Lower lobe of right lung (tissue), 2 donors: ENCODE results near the gene RPL6. TPM values are rescaled to one million over a fixed set of nuclear protein-coding genes. Genes with fewer than 3 reads are reported as not detected.

Experiments
- ATAC-seq, 2 donors: fragments of 200-7000 bp; cut with Tn5 transposase; one replicate each; pipeline ENCODE4 v1.9.1; 2020 to 2022; ENCODE audit warnings: mild to moderate bottlenecking in 2 of 2, moderate library complexity in 2 of 2
- DNase-seq: peaks from one replicate; pipeline ENCODE4 v3.0.0-alpha.2; 2020
- H3K27ac ChIP-seq: fragments of 200-600 bp; one replicate; pipeline ENCODE4 v1.8.0; 2022
- H3K27me3 ChIP-seq: fragments of 200-600 bp; one replicate; pipeline ENCODE4 v1.8.0; 2022; ENCODE audit warnings: low read depth
- H3K36me3 ChIP-seq: fragments of 200-600 bp; one replicate; pipeline ENCODE4 v1.8.0; 2022; ENCODE audit warnings: mild to moderate bottlenecking
- H3K4me1 ChIP-seq: fragments of 200-600 bp; one replicate; pipeline ENCODE4 v1.8.0; 2022
- H3K4me3 ChIP-seq: fragments of 200-600 bp; one replicate; pipeline ENCODE4 v1.8.0; 2022; ENCODE audit warnings: mild to moderate bottlenecking
- H3K9me3 ChIP-seq: fragments of 200-600 bp; one replicate; pipeline ENCODE4 v1.8.0; 2022
- intact Hi-C: fragments of 100-400 bp; cut with DNase I; formaldehyde crosslinking; loops from one replicate; pipeline ENCODE4 v1.11.0; 2022
- total RNA-seq: library from RNA; stranded (reverse); fragmentation: NEBNext Ultra II Directional; extraction: Animal tissue kit (Norgen Biotek cat#: 25700); gene quantifications from one replicate; pipeline ENCODE4 v1.2.1, GENCODE V29; 2021
- TF ChIP-seq, protein P1 (sequence below): fragments of 200-600 bp; IDR thresholded peaks from one replicate; pipeline ENCODE4 v1.8.0; 2022; ENCODE audit warnings: antibody characterized with exemption, mild to moderate bottlenecking
- donor health status: DM: no; HTN: yes; CAD: no; lungs with severe emphysema.

RPL6 gene
- total RNA-seq, 1 donor from 2014 or later = 896 TPM

DNA sequence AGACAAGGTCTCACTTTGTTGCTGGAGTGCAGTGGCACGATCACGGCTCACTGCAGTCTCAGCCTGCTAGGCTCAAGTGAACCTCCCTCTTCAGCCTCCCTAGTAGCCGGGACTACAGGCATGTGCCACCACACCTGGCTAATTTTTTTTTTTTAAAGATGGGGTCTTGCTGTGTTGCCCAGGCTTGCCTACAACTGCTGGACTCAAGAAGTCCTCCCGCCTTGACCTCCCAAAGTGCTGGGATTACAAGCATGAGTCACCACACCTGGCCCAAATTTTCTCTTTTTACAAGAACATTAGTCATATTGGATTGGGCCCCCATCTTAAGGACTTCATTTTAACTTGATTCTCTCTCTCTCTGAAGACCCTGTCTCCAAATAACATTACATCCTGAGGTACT, 20.2 kb downstream of the RPL6 start:
- no peak for ATAC-seq

DNA sequence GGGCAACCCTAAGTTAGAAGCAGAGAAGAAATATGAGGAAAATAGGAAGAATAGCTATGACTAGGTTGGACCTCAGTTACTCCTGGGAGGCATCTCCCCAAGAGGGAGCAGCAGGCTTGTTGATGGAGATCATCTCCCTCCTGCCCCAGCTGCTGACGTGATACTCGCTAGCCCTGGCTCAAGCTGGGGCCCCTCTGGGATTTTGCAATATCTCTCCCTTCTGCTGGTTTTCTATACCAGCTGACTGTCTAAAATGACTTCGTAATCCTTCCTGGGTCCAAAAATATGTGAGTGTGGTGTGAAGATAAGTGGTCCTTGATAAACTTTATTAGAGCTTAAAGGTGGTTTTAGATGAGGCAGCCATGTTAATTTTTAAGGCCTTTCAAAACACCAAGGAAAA, 22.7 kb downstream of the RPL6 start:
- H3K27ac ChIP-seq = no peak overlapping the region
- H3K27me3 ChIP-seq = no peaks in the 10 kb centered on the region
- intact Hi-C loops = no loop called here
- H3K36me3 ChIP-seq = no peaks in the 10 kb centered on the region
- TF ChIP-seq, protein P1, sequence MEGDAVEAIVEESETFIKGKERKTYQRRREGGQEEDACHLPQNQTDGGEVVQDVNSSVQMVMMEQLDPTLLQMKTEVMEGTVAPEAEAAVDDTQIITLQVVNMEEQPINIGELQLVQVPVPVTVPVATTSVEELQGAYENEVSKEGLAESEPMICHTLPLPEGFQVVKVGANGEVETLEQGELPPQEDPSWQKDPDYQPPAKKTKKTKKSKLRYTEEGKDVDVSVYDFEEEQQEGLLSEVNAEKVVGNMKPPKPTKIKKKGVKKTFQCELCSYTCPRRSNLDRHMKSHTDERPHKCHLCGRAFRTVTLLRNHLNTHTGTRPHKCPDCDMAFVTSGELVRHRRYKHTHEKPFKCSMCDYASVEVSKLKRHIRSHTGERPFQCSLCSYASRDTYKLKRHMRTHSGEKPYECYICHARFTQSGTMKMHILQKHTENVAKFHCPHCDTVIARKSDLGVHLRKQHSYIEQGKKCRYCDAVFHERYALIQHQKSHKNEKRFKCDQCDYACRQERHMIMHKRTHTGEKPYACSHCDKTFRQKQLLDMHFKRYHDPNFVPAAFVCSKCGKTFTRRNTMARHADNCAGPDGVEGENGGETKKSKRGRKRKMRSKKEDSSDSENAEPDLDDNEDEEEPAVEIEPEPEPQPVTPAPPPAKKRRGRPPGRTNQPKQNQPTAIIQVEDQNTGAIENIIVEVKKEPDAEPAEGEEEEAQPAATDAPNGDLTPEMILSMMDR = no peak
- peaks cover 5% of the 10 kb centered on the region for H3K4me1 ChIP-seq
- ATAC-seq (no peak), DNase-seq (no peak)
- H3K4me3 ChIP-seq = no peak overlapping the region
- H3K9me3 ChIP-seq = no peaks in the 10 kb centered on the region

More for the DNA sequence above, 20.2 kb downstream of the RPL6 start:
- intact Hi-C loops = no loop called here
- Histone ChIP-seq H3K27me3 (no peaks in the 10 kb centered on the region), H3K27ac (no peak overlapping the region), H3K4me3 (no peak overlapping the region), H3K4me1 (no peaks in the 10 kb centered on the region), H3K9me3 (no peaks in the 10 kb centered on the region), H3K36me3 (no peaks in the 10 kb centered on the region)
- TF ChIP-seq, protein P1 = no peak
- DNase-seq = no peak

DNA sequence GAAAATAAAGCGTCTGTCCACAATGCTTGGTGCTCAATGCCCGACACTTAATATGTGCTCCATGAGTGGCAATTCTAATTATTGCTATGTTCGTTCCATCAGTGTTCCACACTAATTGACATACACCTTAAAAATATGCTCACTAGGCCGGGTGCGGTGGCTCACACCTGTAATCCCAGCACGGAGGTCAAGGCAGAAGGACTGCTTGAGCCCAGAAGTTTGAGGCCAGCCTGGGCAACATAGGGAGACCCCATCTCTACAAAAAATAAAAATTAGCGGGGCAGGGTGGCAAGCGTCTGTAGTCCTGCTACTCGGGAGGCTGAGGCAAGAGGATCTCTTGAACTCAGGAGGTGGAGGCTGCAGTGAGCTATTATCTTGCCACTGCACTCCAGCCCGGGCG, 26.5 kb downstream of the RPL6 start:
- Histone ChIP-seq H3K4me1 (peaks cover 21% of the 10 kb centered on the region), H3K27ac (peak overlapping the region; percentile 87), H3K9me3 (no peaks in the 10 kb centered on the region), H3K36me3 (no peaks in the 10 kb centered on the region), H3K4me3 (peak overlapping the region; percentile 96), H3K27me3 (no peaks in the 10 kb centered on the region)
- intact Hi-C loops = no loop called here
- ATAC-seq = no peak
- no peak for DNase-seq
- TF ChIP-seq, protein P1 = no peak

DNA sequence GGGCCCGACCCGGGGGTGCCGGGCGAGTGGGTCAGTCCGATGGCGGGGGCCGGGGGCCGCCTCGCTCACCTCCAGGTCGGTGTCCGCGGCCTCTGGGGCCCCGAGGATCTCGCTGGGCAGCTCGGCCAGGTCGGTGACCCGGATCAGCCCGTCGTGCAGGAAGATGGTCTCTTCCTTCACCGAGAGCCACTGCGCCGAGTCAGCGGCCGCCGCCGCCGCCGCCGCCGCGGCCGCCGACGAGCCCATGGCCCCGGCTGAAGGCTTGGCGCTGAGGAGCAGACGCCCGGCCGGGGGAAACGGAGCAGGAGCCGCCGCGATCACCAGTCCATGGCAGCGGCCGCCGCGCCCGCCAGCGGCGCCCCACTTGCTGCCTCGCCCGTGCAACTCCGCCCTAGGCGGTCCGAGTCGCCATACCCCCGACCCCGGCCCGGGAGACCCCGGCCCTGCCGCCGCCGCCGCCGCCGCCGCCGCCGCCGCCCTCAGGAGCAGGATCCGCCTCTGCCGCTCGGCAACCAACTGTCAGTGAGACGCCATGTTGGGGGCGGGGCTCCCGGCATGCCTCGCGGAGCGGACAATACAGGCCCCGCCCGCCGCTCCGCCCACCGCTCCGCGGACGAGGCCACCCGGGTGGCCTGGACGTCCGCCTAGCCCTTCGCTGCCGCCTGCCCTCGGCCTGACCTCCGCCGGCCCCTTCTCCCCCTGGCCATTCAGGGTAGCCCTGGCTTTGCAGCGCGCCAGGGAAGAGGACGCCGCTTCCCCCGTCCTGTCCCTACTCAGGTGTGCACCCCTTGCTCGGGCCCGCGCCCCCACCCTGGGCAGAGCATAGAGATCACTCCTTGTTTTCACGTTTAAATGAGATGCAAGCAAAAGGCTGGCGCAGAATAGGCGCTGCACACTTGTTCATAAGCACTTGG, 27.3 kb downstream of the RPL6 start, which contains the start of gene HECTD4:
HECTD4 (minus strand) TSS at position 549 of the 914 bp plus-strand sequence; CDS start at position 246, 303 bp downstream.
- ATAC-seq = peak; percentile 99
- Histone ChIP-seq H3K27ac (peak within 1 kb of the TSS; percentile 87), H3K36me3 (no peaks in the 10 kb centered on the region), H3K4me3 (peak within 1 kb of the TSS; percentile 96), H3K27me3 (no peaks in the 10 kb centered on the region), H3K4me1 (peaks cover 21% of the 10 kb centered on the region), H3K9me3 (no peaks in the 10 kb centered on the region)
- TF ChIP-seq, protein P1 = no peak
- intact Hi-C loops = no loop called here
- peak; percentile 99 for DNase-seq

DNA sequence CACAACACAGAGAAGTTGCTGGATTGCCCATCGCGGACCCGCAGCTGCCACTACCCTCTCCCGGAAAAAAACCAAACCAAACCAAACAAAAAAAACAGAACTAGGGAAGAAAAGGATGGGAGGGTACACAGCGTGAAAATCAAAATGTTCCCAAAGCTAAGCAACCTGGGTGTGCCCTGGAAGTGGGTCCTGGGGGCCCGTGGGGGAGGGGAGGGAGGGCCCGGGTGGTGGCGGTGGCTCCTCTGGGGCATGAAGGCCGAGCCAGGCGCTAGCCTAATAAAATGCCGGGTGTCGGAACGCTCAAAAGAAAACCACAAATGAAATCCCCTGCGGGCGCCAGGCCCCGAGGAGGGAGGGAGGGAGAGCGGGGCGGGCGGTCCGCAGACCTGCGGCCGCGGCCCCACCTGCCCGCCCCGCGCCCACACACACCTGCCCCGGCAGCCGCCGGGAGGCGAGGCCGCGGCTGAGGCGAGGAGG, 28.0 kb downstream of the RPL6 start:
- TF ChIP-seq, protein P1 = no peak
- no peaks in the 10 kb centered on the region for H3K27me3 ChIP-seq
- intact Hi-C loops = no loop called here
- peaks cover 21% of the 10 kb centered on the region for H3K4me1 ChIP-seq
- peak overlapping the region; percentile 87 for H3K27ac ChIP-seq
- no peaks in the 10 kb centered on the region for H3K36me3 ChIP-seq
- DNase-seq (peak; percentile 54), ATAC-seq (peak; percentile 64 to 74)
- no peaks in the 10 kb centered on the region for H3K9me3 ChIP-seq
- H3K4me3 ChIP-seq = peak overlapping the region; percentile 96
